GM18951 (cell line): ENCODE data around the gene CCDC88C.
A peak's percentile ranks its signal among the peaks of the same experiment; 100 is the strongest.
"Not testable (repeated sequence)": the region's sequence is repeated elsewhere in the genome, so short reads cannot be mapped to it uniquely, and the experiment has no call there.

Experiments used
- POLR2A ChIP-seq: IDR thresholded peaks from 4 replicates; pipeline ENCODE4 v1.6.1; 2011; ENCODE audit warnings: mild to moderate bottlenecking; ENCODE audit not compliant: insufficient read length, insufficient read depth; ENCODE audit errors: extremely low read depth
- in situ Hi-C: fragments of 300-500 bp; cut with MboI; formaldehyde crosslinking; loops from one replicate; pipeline ENCODE4 v1.12.0; 2022; ENCODE audit warnings: low sequenced_read_pairs, mixed read lengths, inconsistent platforms; ENCODE audit not compliant: unreplicated experiment

The CCDC88C gene

GRCh38 chr14:91255026-91255695 is 162.5 kb downstream of the CCDC88C start:
- in situ Hi-C loops, result no loop called here
- TF ChIP-seq POLR2A, result no peak

GRCh38 chr14:91254461-91254860 is 163.2 kb downstream of the CCDC88C start:
- in situ Hi-C loops, result no loop called here
- TF ChIP-seq POLR2A, result no peak

- TF ChIP-seq POLR2A, result no peak
Measured at GRCh38 chr14:91253795-91254323, 163.8 kb downstream of the CCDC88C start.

GRCh38 chr14:91252871-91253794 is 164.5 kb downstream of the CCDC88C start:
- peak; percentile 41 for TF ChIP-seq POLR2A
- in situ Hi-C loops, result no loop called here

More at GRCh38 chr14:91253795-91254323, 163.8 kb downstream of the CCDC88C start:
- in situ Hi-C loops, result no loop called here

- TF ChIP-seq POLR2A, result no peak
- in situ Hi-C loops, result no loop called here
Measured at GRCh38 chr14:91250912-91251311, 166.7 kb downstream of the CCDC88C start.

- in situ Hi-C loops, result no loop called here
- peak; percentile 47 for TF ChIP-seq POLR2A
Measured at GRCh38 chr14:91249841-91250616, 167.6 kb downstream of the CCDC88C start.

- no peak for TF ChIP-seq POLR2A
- in situ Hi-C loops, result no loop called here
Measured at GRCh38 chr14:91246051-91246852, 171.4 kb downstream of the CCDC88C start.

GRCh38 chr14:91245616-91246015 is 172.0 kb downstream of the CCDC88C start:
- in situ Hi-C loops, result not testable (repeated sequence)

GRCh38 chr14:91245029-91245428 is 172.6 kb downstream of the CCDC88C start:
- in situ Hi-C loops, result no loop called here
- no peak for TF ChIP-seq POLR2A

GRCh38 chr14:91244501-91244901 is 173.1 kb downstream of the CCDC88C start, which contains the start of gene GPR68:
GPR68 (minus strand) TSS chr14:91244704; CDS start chr14:91235050, 9,654 bp downstream.
- in situ Hi-C loops, result no loop called here
- no peak for TF ChIP-seq POLR2A

GRCh38 chr14:91243074-91243471 is 174.5 kb downstream of the CCDC88C start:
- in situ Hi-C loops, result no loop called here
- no peak for TF ChIP-seq POLR2A

GRCh38 chr14:91242635-91243034 is 175.0 kb downstream of the CCDC88C start:
- no peak for TF ChIP-seq POLR2A
- in situ Hi-C loops, result no loop called here
